Esophagus squamous epithelium (tissue), 4 donors: ENCODE results near the gene NAA20.

ENCODE experiments used
- POLR2A ChIP-seq, 4 donors: fragments of 450-650 bp; IDR thresholded peaks; one replicate each; pipeline ENCODE4 v1.6.1; 2017; ENCODE audit warnings: antibody characterized with exemption in 4 of 4, mild to moderate bottlenecking in 4 of 4, moderate library complexity in 3 of 4
- TF ChIP-seq, protein P1 (sequence below), 6 experiments: fragments of 450-650 bp in 4 of 6; fragments of 200-600 bp in 2 of 6; sonication (generic) in 2 of 6; IDR thresholded peaks; one replicate each; pipeline ENCODE4 v1.5.1; 2016 to 2019; ENCODE audit warnings: antibody characterized with exemption in 6 of 6, mild to moderate bottlenecking in 4 of 6, moderate library complexity in 4 of 6

DNA sequence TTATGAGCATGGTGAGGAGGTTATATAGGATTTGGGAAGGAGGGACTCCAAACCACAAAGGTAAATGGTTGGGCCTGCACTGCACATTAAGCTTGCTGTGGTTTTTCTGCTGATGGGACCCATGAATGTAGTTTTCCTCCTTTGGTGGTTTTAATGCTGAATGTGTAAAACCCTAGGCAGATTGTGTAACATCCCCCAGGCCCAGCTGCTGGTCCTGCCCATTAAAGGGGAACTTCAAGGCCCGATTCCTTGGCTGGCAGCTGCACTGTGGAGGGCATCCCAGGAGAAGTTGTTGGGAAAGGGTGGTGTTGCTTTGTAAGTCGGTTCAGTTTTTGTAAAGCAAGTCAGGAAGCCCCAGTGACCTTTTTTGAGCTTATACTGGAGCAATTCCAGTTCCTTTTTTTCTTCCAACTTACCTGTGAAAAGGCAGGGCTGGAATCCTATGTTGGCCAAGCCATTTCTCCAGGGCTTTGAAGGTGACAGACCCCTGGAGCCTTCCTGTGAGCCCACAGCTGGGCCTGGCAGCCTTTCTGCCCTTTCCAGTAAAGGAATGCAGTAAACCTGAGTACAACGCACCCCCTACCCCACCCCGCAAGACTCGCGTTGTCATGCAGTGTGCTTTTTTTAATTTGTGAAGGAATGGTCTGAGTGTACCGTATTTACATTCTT is 43.1 kb upstream of the NAA20 start:
- TF ChIP-seq POLR2A (IDR thresholded peaks at IDR 0.05), result peak in 1 of 4 donors; percentile 32
- TF ChIP-seq, protein P1, sequence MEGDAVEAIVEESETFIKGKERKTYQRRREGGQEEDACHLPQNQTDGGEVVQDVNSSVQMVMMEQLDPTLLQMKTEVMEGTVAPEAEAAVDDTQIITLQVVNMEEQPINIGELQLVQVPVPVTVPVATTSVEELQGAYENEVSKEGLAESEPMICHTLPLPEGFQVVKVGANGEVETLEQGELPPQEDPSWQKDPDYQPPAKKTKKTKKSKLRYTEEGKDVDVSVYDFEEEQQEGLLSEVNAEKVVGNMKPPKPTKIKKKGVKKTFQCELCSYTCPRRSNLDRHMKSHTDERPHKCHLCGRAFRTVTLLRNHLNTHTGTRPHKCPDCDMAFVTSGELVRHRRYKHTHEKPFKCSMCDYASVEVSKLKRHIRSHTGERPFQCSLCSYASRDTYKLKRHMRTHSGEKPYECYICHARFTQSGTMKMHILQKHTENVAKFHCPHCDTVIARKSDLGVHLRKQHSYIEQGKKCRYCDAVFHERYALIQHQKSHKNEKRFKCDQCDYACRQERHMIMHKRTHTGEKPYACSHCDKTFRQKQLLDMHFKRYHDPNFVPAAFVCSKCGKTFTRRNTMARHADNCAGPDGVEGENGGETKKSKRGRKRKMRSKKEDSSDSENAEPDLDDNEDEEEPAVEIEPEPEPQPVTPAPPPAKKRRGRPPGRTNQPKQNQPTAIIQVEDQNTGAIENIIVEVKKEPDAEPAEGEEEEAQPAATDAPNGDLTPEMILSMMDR (IDR thresholded peaks at IDR 0.05), result no peak
